ENCODE measurements around the gene DOCK4.

DOCK4 gene

GRCh38 chr7:111883241-111883640, 323.0 kb downstream of the DOCK4 start:
- DNase-seq, result no peak

- no peak for DNase-seq
These were observed 327.4 kb downstream of the DOCK4 start for GRCh38 chr7:111878785-111879184.

DNA sequence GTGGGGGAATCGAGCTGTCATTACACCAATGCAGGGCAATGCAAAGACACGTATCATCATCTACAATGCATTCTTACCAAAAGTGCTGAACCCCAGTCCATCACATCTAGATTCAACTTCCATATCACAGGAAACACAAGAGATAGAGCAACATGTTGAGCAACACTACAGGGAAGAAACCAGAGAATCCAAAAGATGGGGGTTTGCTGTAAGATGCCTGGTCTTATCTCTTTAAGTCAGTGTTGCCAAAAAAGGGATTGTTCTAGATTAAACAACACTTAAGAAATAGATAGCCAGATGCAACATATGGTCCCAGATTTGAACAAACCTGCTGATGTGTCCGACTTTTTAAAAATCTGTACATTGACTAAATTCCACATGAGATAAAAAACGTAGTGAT, 328.3 kb downstream of the DOCK4 start:
- DNase-seq, result no peak

DNA sequence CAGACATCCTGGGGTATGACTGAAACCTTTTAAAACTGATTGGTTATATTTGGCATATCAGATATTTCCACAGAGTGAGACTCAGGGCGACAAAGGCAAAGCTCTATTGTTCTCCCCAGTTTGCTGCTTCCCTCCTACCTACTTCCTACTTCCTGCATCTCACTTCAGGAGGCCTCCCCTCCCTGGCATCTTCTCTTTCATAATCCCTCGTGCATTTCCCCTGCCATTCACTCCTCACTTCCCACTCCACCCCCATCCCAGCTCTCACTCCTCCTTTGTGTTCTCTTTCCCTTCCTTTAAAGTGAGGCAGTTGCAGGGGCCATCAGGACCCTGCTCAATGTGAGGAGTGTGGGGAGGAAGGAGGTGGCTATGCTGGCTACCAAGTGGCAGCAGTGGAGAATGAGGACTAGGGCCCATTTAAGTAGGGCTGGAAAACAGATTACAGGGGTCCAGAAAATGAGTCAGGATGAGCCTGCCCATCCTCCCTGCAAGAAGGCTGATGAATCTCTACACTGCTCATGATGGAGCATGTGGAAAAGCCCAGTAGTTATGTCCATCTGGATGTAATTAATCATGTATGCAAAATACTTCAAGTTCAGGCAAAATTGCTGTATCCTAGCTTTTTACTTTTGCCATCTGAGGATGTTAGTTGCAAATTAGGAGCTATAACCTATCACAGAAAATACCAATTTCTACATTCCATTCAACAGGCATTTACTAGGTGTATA, 332.1 kb downstream of the DOCK4 start:
- DNase-seq, result no peak

DNA sequence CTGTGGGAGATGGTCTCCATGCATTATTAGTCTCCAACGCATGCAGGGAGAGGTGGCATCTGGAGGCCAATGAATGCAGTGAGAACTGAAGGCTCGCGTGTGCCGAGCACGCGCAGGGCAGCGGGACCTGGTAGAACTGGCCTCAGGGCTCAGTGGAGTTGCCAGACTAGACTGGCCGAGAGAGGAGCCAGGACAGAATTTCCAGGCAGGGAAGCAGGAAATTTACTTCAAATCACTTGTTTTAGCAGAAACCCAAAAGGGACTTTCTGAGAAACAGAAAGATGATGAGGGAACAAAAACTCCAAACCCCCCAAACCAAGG, 332.9 kb downstream of the DOCK4 start:
- no peak for DNase-seq

DNA sequence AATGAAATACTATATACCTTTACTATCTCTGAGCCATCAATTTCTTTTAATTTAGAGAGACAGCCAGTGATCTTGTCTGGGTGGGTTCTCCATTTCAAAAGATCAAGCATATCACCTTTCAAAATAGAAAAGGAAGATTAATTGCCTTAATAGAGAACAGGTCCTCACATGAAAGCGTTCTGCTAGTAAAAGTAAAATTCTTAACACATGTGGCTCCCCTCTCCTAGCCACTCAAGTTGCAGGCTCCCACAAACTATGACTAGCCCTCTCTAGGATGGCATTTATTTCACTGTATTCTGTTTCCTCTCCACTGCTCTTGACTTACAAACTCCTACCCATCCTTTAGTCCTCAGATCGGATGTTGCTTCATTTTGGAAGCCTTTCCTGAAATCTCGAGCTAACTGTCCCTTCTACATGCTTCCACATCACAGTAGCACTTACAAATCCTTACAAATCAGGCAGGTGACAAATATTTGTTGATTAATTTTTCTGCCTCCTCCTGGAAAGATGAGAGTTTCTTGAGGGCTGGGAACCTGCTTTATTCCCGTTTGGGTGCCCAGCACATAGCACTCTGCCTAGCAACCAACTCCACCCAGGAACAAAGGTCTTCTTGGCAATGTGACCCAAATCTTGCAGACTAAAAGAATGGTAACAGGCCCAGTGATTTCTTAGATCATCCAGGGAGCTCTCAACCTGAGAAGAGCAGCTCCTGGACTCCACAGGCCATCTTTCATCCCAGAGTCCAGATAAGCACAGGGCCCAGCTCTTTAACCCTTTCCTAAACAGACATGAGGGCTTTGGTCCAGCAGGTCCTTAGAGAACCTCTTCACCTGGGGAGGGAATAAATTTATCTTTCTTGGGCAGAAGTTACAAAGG, 333.5 kb downstream of the DOCK4 start:
- DNase-seq, result no peak

- no peak for DNase-seq
These were observed 334.9 kb downstream of the DOCK4 start for GRCh38 chr7:111871283-111871682.

DNA sequence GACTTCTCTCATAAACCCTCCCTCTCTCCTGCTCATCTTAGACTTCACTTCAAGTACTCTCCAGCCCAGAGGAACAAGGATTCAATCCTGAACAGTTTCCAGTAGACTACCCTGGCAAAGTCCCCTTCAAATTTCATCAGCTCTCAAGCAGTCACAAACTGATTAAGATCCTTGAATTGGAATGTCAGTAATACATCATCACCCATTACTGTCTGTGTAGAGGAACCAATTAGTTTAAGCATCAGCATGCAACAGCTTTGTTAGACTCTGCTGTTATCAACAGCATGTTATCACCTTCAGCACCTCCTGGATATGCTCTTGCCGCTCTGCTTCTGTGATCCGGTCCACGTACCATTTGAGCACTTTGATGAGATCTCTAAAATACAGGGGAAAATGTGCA, 336.9 kb downstream of the DOCK4 start:
- DNase-seq, result no peak

DNA sequence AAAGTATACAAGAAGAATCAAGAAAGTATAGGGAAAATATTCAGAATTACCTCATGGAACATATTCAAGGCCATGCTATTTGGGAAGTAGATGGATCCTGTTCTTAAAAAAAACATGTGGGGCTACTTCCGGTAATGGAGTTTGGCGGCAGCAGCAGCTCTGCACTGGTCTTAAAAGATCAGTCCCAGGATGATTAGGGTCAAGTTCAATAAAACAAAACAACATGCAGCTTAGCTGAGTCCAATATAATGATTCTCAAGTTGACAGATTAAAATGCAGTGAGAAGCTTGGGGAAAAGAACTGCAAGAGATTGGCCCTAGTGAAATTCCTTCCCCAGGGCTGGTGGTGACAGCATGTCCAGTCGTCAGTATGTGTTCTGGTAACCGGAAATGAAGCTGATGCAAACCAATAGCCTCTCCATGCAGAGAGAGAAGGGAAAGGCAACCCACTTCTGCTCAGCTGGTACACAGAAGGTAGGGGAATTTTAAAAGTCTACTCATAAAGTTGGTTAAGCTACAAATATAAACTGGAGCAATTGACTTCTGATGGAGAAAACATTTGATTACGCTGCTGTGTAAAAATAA, 338.8 kb downstream of the DOCK4 start:
- no peak for DNase-seq

DNA sequence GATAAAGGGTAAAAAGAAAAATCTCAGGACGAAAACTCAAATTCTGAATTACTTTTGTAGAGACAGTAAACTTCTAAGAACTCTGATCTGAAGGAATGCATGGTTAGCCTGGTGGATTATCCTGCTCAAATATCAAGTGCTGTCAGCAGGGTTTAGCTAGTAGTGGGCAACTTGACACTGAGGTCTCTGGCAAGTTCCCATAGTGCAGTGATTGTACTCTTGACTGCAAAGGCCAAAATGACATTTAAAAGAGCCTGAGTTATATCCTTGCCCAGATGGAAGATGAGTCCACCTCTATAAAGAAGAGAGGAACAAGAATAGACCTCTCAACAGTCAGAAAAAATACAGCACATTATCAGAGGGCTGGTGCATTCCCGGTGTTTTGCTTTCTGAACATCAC, 339.4 kb downstream of the DOCK4 start:
- DNase-seq, result no peak

DNA sequence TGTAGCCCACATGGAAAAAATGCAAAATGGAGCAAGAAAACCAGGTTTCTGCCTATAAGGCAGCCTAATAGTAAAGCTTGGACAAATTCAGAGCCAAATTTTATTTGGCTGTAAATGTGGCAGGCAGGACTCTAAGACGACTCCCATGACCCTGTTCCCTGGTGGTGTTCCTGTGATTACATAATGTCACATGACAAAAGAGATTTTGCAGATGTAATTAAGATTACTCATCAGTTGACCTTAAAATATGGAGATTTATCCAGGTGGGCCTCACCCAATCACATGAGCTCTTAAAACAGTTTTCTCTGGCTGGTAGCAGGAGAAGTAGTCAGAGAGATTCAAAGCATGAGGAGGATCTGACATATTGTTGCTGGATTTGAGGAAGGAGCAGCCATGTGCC, 340.8 kb downstream of the DOCK4 start:
- DNase-seq, result no peak

GRCh38 chr7:111864291-111864976, 341.8 kb downstream of the DOCK4 start:
- no peak for DNase-seq

- DNase-seq, result no peak
These were observed 342.9 kb downstream of the DOCK4 start for GRCh38 chr7:111863269-111863668.

GRCh38 chr7:111860248-111860647, 346.0 kb downstream of the DOCK4 start:
- no peak for DNase-seq

GRCh38 chr7:111858331-111858730, 347.9 kb downstream of the DOCK4 start:
- no peak for DNase-seq

- no peak for DNase-seq
These were observed 350.4 kb downstream of the DOCK4 start for GRCh38 chr7:111855842-111856227.

DNA sequence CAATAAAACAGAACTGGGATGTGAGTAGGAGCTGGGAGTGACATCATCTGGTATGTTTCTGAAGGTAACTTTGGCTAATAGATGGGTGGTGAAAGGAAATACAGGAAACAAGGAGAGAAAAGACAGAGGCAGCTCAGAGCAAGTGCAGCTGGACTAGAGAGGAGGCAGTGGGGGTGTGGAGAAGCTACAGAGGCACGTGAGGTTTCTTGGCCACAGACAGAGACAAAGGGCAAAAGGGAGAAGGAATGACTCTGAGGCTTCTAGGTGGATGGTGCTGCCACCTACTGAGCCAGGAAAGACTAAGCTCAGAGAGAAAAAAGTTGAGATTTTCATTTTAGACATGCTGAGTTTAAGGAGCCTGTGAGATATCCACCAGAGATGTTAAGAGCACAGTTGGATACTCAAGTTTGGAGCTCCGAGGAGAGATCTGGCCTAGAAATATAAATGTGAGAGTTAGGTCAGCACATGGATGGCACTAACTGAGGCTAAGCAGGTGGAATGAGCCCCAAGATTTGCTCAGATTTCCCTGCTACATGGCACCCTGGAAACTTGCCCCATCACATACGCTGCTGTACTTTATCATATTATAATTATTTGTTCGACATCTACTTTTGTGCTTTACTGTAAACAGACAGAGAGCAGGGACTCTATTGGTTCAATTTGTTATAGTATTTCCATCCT, 350.9 kb downstream of the DOCK4 start:
- peak; percentile 19 for DNase-seq

- no peak for DNase-seq
These were observed 352.8 kb downstream of the DOCK4 start for GRCh38 chr7:111853201-111853990.

DNA sequence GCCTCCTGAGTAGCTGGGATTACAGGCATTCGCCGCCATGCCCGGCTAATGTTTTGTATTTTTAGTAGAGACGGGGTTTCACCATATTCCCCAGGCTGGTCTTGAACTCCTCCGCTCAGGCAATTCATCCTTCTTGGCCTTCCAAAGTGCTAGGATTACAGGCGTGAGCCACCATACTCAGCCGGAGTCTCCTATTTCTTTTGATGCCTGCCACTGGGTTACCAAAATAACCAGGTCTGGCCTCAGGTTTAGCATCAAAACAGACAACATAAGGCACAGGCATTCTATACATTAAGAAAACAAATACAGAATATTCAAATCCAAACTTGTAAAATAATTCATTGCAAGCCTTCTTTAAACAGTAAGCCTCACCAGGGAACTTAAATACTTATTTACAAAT, 354.1 kb downstream of the DOCK4 start:
- no peak for DNase-seq

DNA sequence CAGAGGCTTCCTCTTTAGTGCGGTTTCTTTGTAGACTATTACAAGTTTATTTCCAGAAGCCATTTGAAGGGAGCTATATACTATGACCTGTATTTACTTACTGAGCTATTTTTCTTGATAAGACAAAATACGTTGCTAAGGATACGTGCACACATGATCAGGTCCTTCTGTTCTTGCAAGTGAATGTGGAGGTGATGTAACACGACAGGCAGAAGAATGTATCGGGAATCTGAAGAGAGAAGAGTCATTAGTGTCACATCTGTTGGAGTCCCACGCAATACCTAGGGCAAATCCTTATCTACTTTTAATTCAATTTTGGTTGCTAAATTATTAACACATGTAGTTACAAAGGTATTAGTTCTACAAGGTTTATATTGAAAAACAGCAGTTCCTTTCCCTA, 359.3 kb downstream of the DOCK4 start:
- DNase-seq, result no peak

DNA sequence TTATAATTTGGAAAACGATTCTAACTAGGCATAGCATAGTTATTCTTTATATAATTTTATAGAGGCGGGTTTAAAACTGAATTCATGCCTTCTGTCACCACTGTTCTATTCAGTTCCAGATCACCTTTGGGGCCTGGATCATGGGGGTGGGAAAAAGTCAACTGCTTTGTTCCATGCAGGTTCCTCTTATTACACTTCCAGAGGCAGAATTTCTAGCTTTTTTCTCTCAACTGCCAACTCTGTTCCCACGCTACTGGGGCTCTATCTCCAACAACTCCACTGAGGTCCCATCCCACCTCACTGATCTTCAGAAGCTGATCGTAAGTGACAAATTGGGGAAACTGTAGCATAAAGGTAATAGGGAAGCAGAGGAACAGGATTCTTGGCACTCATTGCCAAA, 360.3 kb downstream of the DOCK4 start:
- DNase-seq, result no peak
